Panc1 (cell line): Measurements from ENCODE around the gene AGER. TPM values are rescaled to one million over a fixed set of nuclear protein-coding genes. Genes with fewer than 3 reads are reported as not detected.

Source experiments
- ATAC-seq: fragments of 200-7000 bp; cut with Tn5 transposase; 2 replicates; pipeline ENCODE4 v1.9.1; 2020; ENCODE audit warnings: mild to moderate bottlenecking, moderate library complexity
- BruUV-seq: library from RNA; stranded (reverse); fragments of 400-500 nt; replicated peaks from 2 replicates; lab custom pipeline; 2021; lab: Mats Ljungman, UMichigan
- CTCF ChIA-PET: fragments of 300-600 bp; sonication (Branson Sonifier 250); formaldehyde crosslinking; loops from one replicate; lab custom pipeline; 2022; ENCODE audit warnings: antibody characterized with exemption; lab: Charles Lee
- POLR2A ChIA-PET: fragments of 300-600 bp; sonication (Branson Sonifier 250); formaldehyde crosslinking; loops from one replicate; lab custom pipeline; 2022; ENCODE audit warnings: antibody characterized with exemption; lab: Charles Lee
- DNase-seq: peaks from one replicate; pipeline ENCODE4 v3.0.0-alpha.2; 2010; ENCODE audit warnings: low read depth, low spot score
- H3K27ac ChIP-seq: 2 replicates; pipeline ENCODE4 v1.5.1; 2011; ENCODE audit warnings: mild to moderate bottlenecking, low read length, inconsistent platforms
- H3K27me3 ChIP-seq: fragments of 200-500 bp; sonication (Bioruptor generic); 2 replicates; pipeline ENCODE4 v1.6.0; 2014; ENCODE audit warnings: low read length, inconsistent platforms; ENCODE audit not compliant: control insufficient read depth, insufficient read depth
- H3K36me3 ChIP-seq: fragments of 200-500 bp; sonication (Bioruptor generic); 2 replicates; pipeline ENCODE4 v1.5.1; 2014; ENCODE audit warnings: inconsistent platforms, mild to moderate bottlenecking, low read length, moderate library complexity; ENCODE audit not compliant: control insufficient read depth, insufficient read depth
- H3K4me1 ChIP-seq: 2 replicates; pipeline ENCODE4 v1.5.1; 2011; ENCODE audit warnings: inconsistent platforms, mild to moderate bottlenecking, low read length, moderate library complexity; ENCODE audit not compliant: control insufficient read depth, insufficient read depth
- H3K4me3 ChIP-seq, 2 experiments: 2 replicates each; pipeline ENCODE4 v1.5.1; 2011 to 2012; ENCODE audit warnings: low read depth in 2 of 2, low read length in 2 of 2, mild to moderate bottlenecking in 2 of 2, inconsistent platforms in 1 of 2, moderate library complexity in 1 of 2
- H3K9me3 ChIP-seq: fragments of 200-500 bp; sonication (Bioruptor generic); 2 replicates; pipeline ENCODE4 v1.5.1; 2014; ENCODE audit warnings: low read depth, mild to moderate bottlenecking, inconsistent platforms, low read length, moderate library complexity; ENCODE audit not compliant: control insufficient read depth, insufficient read depth
- POLR2AphosphoS5 ChIP-seq: IDR thresholded peaks from 2 replicates; pipeline ENCODE4 v1.6.1; 2012; ENCODE audit warnings: mild to moderate bottlenecking, low read depth, low read length, moderate library complexity
- SIN3A ChIP-seq: IDR thresholded peaks from 2 replicates; pipeline ENCODE4 v1.6.1; 2012; ENCODE audit warnings: low read depth, mild to moderate bottlenecking, low read length, moderate library complexity, borderline replicate concordance; ENCODE audit not compliant: insufficient read depth
- TCF7L2 ChIP-seq: IDR thresholded peaks from 2 replicates; pipeline ENCODE4 v1.6.1; 2011; ENCODE audit warnings: mild to moderate bottlenecking, low read depth, low read length, inconsistent platforms
- in situ Hi-C: cut with HindIII; loops from 2 replicates; pipeline ENCODE4 v1.10.0; 2016; ENCODE audit warnings: low sequenced_read_pairs, low pct_unique_long_range_greater_than_20kb
- intact Hi-C: fragments of 100-400 bp; cut with micrococcal nuclease; formaldehyde crosslinking; loops from one replicate; pipeline ENCODE4 v1.10.0; 2022; ENCODE audit not compliant: unreplicated experiment
- total RNA-seq: library from RNA; stranded (reverse); gene quantifications from one replicate; pipeline ENCODE4 v1.2.1, GENCODE V29; 2021; ENCODE audit not compliant: unreplicated experiment
- TF ChIP-seq, protein P1 (sequence below): fragments of 450-650 bp; IDR thresholded peaks from 2 replicates; pipeline ENCODE4 v1.5.1; 2017; ENCODE audit warnings: mild to moderate bottlenecking
- TF ChIP-seq, protein P2 (sequence below), 2 experiments: IDR thresholded peaks; 2 replicates each; pipeline ENCODE4 v1.6.1; 2011 to 2012; ENCODE audit warnings: low read depth in 2 of 2, control low read depth in 1 of 2, low read length in 1 of 2, mild to moderate bottlenecking in 1 of 2, moderate library complexity in 1 of 2; ENCODE audit not compliant: insufficient read depth in 1 of 2

The AGER gene
- total RNA-seq, 1 experiment from 2014 or later, result 3.7 TPM

DNA sequence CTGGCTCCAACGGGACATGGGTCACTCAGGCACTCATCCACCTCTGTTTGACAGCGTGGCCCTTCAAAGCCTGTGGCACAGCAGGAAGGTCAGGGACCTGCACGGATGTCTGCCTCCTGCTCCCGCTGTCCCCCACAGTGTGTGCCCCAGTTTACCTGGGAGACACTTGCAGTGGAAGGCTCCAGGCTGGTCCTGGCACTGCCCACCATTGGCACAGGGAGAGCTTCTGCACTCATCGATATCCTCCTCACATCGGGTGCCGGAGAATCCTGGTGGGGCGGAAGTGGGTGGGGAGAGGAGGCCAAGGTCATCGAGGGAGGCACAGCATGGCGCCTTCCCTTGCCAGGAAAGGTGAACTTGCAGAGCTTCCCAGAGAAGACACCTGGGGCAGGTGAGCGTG lies 32.9 kb upstream of the AGER start:
- intact Hi-C loops (no loop called here), in situ Hi-C loops (no loop called here)
- Histone ChIP-seq H3K27ac (no peak overlapping the region), H3K4me3 (no peak overlapping the region), H3K4me1 (no peaks in the 10 kb centered on the region), H3K27me3 (no peaks in the 10 kb centered on the region), H3K9me3 (no peaks in the 10 kb centered on the region), H3K36me3 (no peaks in the 10 kb centered on the region)
- ChIA-PET CTCF (interaction anchor here (0.6 kb wide), 1 partner anchor 9 kb away, joined by 3 read pairs; no protein-coding TSS in a partner anchor), POLR2A (no interaction called here)
- ATAC-seq (no peak), DNase-seq (no peak)
- no TSS peak for BruUV-seq
- TF ChIP-seq SIN3A, result no peak
- TF ChIP-seq, protein P1, sequence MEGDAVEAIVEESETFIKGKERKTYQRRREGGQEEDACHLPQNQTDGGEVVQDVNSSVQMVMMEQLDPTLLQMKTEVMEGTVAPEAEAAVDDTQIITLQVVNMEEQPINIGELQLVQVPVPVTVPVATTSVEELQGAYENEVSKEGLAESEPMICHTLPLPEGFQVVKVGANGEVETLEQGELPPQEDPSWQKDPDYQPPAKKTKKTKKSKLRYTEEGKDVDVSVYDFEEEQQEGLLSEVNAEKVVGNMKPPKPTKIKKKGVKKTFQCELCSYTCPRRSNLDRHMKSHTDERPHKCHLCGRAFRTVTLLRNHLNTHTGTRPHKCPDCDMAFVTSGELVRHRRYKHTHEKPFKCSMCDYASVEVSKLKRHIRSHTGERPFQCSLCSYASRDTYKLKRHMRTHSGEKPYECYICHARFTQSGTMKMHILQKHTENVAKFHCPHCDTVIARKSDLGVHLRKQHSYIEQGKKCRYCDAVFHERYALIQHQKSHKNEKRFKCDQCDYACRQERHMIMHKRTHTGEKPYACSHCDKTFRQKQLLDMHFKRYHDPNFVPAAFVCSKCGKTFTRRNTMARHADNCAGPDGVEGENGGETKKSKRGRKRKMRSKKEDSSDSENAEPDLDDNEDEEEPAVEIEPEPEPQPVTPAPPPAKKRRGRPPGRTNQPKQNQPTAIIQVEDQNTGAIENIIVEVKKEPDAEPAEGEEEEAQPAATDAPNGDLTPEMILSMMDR, result no peak
- TF ChIP-seq TCF7L2, result no peak
- no peak for TF ChIP-seq POLR2AphosphoS5
- TF ChIP-seq, protein P2, sequence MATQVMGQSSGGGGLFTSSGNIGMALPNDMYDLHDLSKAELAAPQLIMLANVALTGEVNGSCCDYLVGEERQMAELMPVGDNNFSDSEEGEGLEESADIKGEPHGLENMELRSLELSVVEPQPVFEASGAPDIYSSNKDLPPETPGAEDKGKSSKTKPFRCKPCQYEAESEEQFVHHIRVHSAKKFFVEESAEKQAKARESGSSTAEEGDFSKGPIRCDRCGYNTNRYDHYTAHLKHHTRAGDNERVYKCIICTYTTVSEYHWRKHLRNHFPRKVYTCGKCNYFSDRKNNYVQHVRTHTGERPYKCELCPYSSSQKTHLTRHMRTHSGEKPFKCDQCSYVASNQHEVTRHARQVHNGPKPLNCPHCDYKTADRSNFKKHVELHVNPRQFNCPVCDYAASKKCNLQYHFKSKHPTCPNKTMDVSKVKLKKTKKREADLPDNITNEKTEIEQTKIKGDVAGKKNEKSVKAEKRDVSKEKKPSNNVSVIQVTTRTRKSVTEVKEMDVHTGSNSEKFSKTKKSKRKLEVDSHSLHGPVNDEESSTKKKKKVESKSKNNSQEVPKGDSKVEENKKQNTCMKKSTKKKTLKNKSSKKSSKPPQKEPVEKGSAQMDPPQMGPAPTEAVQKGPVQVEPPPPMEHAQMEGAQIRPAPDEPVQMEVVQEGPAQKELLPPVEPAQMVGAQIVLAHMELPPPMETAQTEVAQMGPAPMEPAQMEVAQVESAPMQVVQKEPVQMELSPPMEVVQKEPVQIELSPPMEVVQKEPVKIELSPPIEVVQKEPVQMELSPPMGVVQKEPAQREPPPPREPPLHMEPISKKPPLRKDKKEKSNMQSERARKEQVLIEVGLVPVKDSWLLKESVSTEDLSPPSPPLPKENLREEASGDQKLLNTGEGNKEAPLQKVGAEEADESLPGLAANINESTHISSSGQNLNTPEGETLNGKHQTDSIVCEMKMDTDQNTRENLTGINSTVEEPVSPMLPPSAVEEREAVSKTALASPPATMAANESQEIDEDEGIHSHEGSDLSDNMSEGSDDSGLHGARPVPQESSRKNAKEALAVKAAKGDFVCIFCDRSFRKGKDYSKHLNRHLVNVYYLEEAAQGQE (IDR thresholded peaks at IDR 0.05; ENCODE audit: insufficient read depth in 1 of 2, low read depth in 2 of 2, low read length in 1 of 2), result no peak

DNA sequence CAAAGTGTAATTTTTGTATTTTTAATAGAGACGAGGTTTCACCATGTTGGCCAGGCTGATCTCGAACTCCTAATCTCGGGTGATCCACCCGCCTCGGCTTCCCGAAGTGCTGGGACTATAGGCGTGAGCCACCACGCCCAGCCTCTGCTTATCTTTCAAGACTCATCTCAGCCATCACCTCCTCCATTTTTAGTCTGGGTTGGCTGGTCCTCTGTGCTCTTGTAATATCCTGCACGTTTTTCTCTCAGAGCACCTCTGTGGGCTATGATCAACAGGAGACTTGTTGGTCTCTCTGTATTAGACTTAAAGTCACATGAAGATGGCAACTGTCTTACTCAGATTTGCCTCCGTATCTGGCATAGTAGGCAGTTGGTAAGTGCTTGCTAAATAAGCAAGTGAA lies 32.2 kb upstream of the AGER start:
- H3K4me1 ChIP-seq, result no peaks in the 10 kb centered on the region
- ChIA-PET POLR2A (no interaction called here), CTCF (no interaction called here)
- H3K9me3 ChIP-seq, result no peaks in the 10 kb centered on the region
- no peak for DNase-seq
- no peak for ATAC-seq
- in situ Hi-C loops (no loop called here), intact Hi-C loops (no loop called here)
- no peaks in the 10 kb centered on the region for H3K36me3 ChIP-seq
- TF ChIP-seq, protein P2 (IDR thresholded peaks at IDR 0.05; ENCODE audit: insufficient read depth in 1 of 2, low read depth in 2 of 2, low read length in 1 of 2), result no peak
- TF ChIP-seq, protein P1, result no peak
- TF ChIP-seq SIN3A, result no peak
- H3K4me3 ChIP-seq, result no peak overlapping the region
- H3K27me3 ChIP-seq, result no peaks in the 10 kb centered on the region
- H3K27ac ChIP-seq, result no peak overlapping the region
- BruUV-seq, result no TSS peak
